Measurements from ENCODE around the gene ARL5C.

DNA sequence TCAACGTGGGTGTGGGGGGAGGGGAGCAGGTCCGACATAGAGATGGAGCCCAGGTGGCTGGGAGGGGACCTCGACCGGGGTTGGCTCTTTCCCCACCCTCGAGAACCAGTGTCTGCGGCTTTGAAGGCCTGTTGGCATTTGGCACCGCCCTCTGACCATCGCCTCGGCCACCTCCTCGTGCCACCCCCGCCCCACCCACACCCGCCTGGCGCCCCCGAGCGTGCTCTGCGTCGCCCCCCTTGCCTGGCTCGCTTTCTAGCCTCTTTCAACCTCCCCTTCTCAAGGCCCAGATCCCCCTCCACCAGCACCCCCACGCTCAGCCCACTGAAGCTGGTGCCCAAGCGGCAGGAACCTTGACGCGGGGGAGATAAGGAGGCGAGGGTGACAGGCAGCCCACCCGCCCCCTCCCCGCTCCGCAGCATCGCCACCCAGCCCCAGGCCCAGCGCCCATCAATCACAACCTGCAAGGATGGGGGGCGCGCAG, 30.9 kb upstream of the ARL5C start:
- TF ChIP-seq, protein P1, sequence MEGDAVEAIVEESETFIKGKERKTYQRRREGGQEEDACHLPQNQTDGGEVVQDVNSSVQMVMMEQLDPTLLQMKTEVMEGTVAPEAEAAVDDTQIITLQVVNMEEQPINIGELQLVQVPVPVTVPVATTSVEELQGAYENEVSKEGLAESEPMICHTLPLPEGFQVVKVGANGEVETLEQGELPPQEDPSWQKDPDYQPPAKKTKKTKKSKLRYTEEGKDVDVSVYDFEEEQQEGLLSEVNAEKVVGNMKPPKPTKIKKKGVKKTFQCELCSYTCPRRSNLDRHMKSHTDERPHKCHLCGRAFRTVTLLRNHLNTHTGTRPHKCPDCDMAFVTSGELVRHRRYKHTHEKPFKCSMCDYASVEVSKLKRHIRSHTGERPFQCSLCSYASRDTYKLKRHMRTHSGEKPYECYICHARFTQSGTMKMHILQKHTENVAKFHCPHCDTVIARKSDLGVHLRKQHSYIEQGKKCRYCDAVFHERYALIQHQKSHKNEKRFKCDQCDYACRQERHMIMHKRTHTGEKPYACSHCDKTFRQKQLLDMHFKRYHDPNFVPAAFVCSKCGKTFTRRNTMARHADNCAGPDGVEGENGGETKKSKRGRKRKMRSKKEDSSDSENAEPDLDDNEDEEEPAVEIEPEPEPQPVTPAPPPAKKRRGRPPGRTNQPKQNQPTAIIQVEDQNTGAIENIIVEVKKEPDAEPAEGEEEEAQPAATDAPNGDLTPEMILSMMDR (IDR thresholded peaks at IDR 0.05; ENCODE audit: insufficient read depth, low read depth, low read length) = no peak
- no peak for TF ChIP-seq EZH2 (IDR thresholded peaks at IDR 0.05; ENCODE audit: insufficient read depth, low read length)
